GM12878 (cell line): Measurements from ENCODE around the gene HOXB1. TPM values are rescaled to one million over a fixed set of nuclear protein-coding genes. Genes with fewer than 3 reads are reported as not detected.

ENCODE experiments used
- ATAC-seq: fragments of 200-7000 bp; cut with Tn5 transposase; 3 replicates; pipeline ENCODE4 v1.9.1; 2020; ENCODE audit warnings: mild to moderate bottlenecking, moderate library complexity
- BruUV-seq: library from RNA; stranded (reverse); fragments of 400-500 nt; replicated peaks from 2 replicates; lab custom pipeline; 2021; lab: Mats Ljungman, UMichigan
- CTCF ChIA-PET: fragments of 300-600 bp; sonication (Branson Sonifier 250); formaldehyde crosslinking; extraction: SDS; loops from one replicate; lab custom pipeline; 2021; ENCODE audit warnings: inconsistent platforms; lab: Yijun Ruan, JAX
- POLR2A ChIA-PET: fragments of 350-600 bp; formaldehyde crosslinking; extraction: SDS; loops from one replicate; lab custom pipeline; 2021; ENCODE audit warnings: inconsistent platforms; lab: Charles Lee
- RAD21 ChIA-PET: fragments of 300-600 bp; sonication (Branson Sonifier 250); formaldehyde crosslinking; loops from one replicate; lab custom pipeline; 2023; ENCODE audit warnings: antibody characterized with exemption; ENCODE audit not compliant: unreplicated experiment; lab: Charles Lee
- SMC1A ChIA-PET: fragments of 300-600 bp; sonication (Branson Sonifier 250); formaldehyde crosslinking; loops from one replicate; lab custom pipeline; 2023; ENCODE audit not compliant: unreplicated experiment, uncharacterized antibody; lab: Charles Lee
- DNase-seq: peaks from one replicate; pipeline ENCODE4 v3.0.0-alpha.2; 2011; ENCODE audit warnings: low read depth, low spot score
- FAIRE-seq: peaks from 3 replicates; lab custom pipeline; 2011; peaks lifted over from hg19 to GRCh38; lab: Jason Lieb, UNC
- H2AFZ ChIP-seq: 2 replicates; pipeline ENCODE4 v1.6.0; 2011; ENCODE audit warnings: low read depth, low read length, control low read depth; ENCODE audit not compliant: control insufficient read depth
- H3K27ac ChIP-seq: 2 replicates; pipeline ENCODE4 v1.5.1; 2011; ENCODE audit warnings: control low read depth; ENCODE audit not compliant: control insufficient read depth, insufficient read depth
- H3K27me3 ChIP-seq, 2 experiments: replicated peaks in 1 of 2; 2 replicates each; pipeline versions ENCODE4 v1.6.0 to v1.6.1; 2011; ENCODE audit warnings: low read length in 1 of 2; ENCODE audit not compliant: control insufficient read depth in 2 of 2, insufficient read depth in 2 of 2
- H3K36me3 ChIP-seq, 2 experiments: 2 replicates each; pipeline ENCODE4 v1.5.1; 2011; ENCODE audit warnings: low read length in 1 of 2; ENCODE audit not compliant: control insufficient read depth in 2 of 2, insufficient read depth in 2 of 2
- H3K4me1 ChIP-seq: 2 replicates; pipeline ENCODE4 v1.6.1; 2011; ENCODE audit warnings: mild to moderate bottlenecking, low read length, moderate library complexity, mixed read lengths; ENCODE audit not compliant: control insufficient read depth, insufficient read depth
- H3K4me2 ChIP-seq: 2 replicates; pipeline ENCODE4 v1.6.0; 2011; ENCODE audit warnings: control low read depth; ENCODE audit not compliant: control insufficient read depth, insufficient read depth
- H3K4me3 ChIP-seq: fragments of 200-600 bp; sonication (generic); 2 replicates; pipeline ENCODE4 v1.5.1; 2016
- H3K79me2 ChIP-seq: 2 replicates; pipeline ENCODE4 v1.6.0; 2011; ENCODE audit warnings: low read length; ENCODE audit not compliant: control insufficient read depth, insufficient read depth
- H3K9ac ChIP-seq: 2 replicates; pipeline ENCODE4 v1.8.0; 2011; ENCODE audit warnings: low read length, control low read depth, mixed read lengths; ENCODE audit not compliant: control insufficient read depth, insufficient read depth
- H3K9me3 ChIP-seq: replicated peaks from 3 replicates; pipeline ENCODE4 v1.5.1; 2011; ENCODE audit warnings: mild to moderate bottlenecking, low read length; ENCODE audit not compliant: control insufficient read depth, insufficient read depth
- H4K20me1 ChIP-seq: 2 replicates; pipeline ENCODE4 v1.6.0; 2011; ENCODE audit not compliant: control insufficient read depth, insufficient read depth
- CBX3 ChIP-seq: fragments of 200-600 bp; sonication (generic); IDR thresholded peaks from 2 replicates; pipeline ENCODE4 v1.6.1; 2016; ENCODE audit warnings: low read depth, borderline replicate concordance
- HDAC6 ChIP-seq: fragments of 200-600 bp; sonication (generic); IDR thresholded peaks from one replicate; pipeline ENCODE4 v1.8.0; 2017; ENCODE audit warnings: antibody characterized with exemption; ENCODE audit not compliant: unreplicated experiment
- MTA2 ChIP-seq: fragments of 450-650 bp; IDR thresholded peaks from 2 replicates; pipeline ENCODE4 v1.6.1; 2016; ENCODE audit warnings: low read depth, mild to moderate bottlenecking, moderate library complexity
- POLR2A ChIP-seq: IDR thresholded peaks from 2 replicates; pipeline ENCODE4 v1.6.1; 2011; ENCODE audit warnings: low read depth, mild to moderate bottlenecking, low read length
- POLR2AphosphoS5 ChIP-seq: IDR thresholded peaks from 2 replicates; pipeline ENCODE4 v1.6.1; 2011; ENCODE audit warnings: mild to moderate bottlenecking, low read length, inconsistent platforms
- RB1 ChIP-seq: fragments of 450-650 bp; formaldehyde crosslinking; IDR thresholded peaks from 2 replicates; pipeline ENCODE4 v1.6.1; 2017; ENCODE audit warnings: mild to moderate bottlenecking, borderline replicate concordance
- SMAD1 ChIP-seq: fragments of 450-650 bp; IDR thresholded peaks from 2 replicates; pipeline ENCODE4 v1.6.1; 2018; ENCODE audit warnings: mild to moderate bottlenecking, low read depth; ENCODE audit not compliant: partially characterized antibody
- TCF3 ChIP-seq: IDR thresholded peaks from 2 replicates; pipeline ENCODE4 v1.6.1; 2012; ENCODE audit warnings: low read depth, mild to moderate bottlenecking, low read length, borderline replicate concordance; ENCODE audit not compliant: insufficient read depth
- ZNF384 ChIP-seq: IDR thresholded peaks from 2 replicates; pipeline ENCODE4 v1.6.1; 2012; ENCODE audit warnings: low read depth, mild to moderate bottlenecking, low read length, improper control_type of control experiment, borderline replicate concordance
- WGBS: methylation state at CpG from one replicate; pipeline ENCODE4 v1.1.6; 2016; ENCODE audit warnings: low lambda C conversion rate; ENCODE audit not compliant: insufficient replicate concordance, insufficient coverage; ENCODE audit errors: missing lambda C conversion rate; 5-methylcytosine and 5-hydroxymethylcytosine counted together
- in situ Hi-C: fragments of 300-500 bp; cut with MboI; formaldehyde crosslinking; loops from 9 replicates; pipeline ENCODE4 v1.14.3; 2018; ENCODE audit warnings: mixed read lengths
- intact Hi-C: fragments of 100-400 bp; cut with micrococcal nuclease; formaldehyde crosslinking; loops from one replicate; pipeline ENCODE4 v1.14.2; 2022; ENCODE audit not compliant: unreplicated experiment
- polyA plus RNA-seq, 11 experiments: library from polyadenylated mRNA; depleted of rRNA in 4 of 11; unstranded in 6 of 11; stranded (reverse) in 5 of 11; fragments of >200 nt; fragmentation: Nextera tagmentation in 4 of 11; fragmentation: Illumina TruSeq in 1 of 11; extraction: Ambion mirVana in 4 of 11; extraction: Trizol in 1 of 11; gene quantifications; 1 replicate in 1 of 11; 2 replicates in 10 of 11; pipeline versions ENCODE4 v1.2.1 to v1.2.3, GENCODE V29; 2011 to 2016; ENCODE audit warnings: inconsistent platforms in 2 of 11, missing spikeins in 2 of 11, low read depth in 1 of 11
- total RNA-seq, 4 experiments: library from RNA; depleted of rRNA in 3 of 4; stranded (reverse); fragments of >200 nt in 3 of 4; fragmentation: Illumina TruSeq in 1 of 4; extraction: Trizol in 1 of 4; gene quantifications; 2 replicates each; pipeline versions ENCODE4 v1.2.1 to v1.2.3, GENCODE V29; 2013 to 2021
- TF ChIP-seq, protein P1 (sequence below): fragments of 450-650 bp; IDR thresholded peaks from 2 replicates; pipeline ENCODE4 v1.6.1; 2016; ENCODE audit warnings: mild to moderate bottlenecking, moderate library complexity, borderline replicate concordance
- TF ChIP-seq, protein P2 (sequence below): fragments of 150-350 bp; IDR thresholded peaks from 2 replicates; pipeline ENCODE4 v1.6.1; 2014; ENCODE audit warnings: mild to moderate bottlenecking, low read depth, low read length
- TF ChIP-seq, protein P3 (sequence below), 3 experiments: IDR thresholded peaks in 2 of 3; conservative IDR thresholded peaks in 1 of 3; 2 replicates each; pipeline ENCODE4 v1.5.1; 2011; ENCODE audit warnings: low read depth in 3 of 3, low read length in 3 of 3, mild to moderate bottlenecking in 3 of 3, control low read depth in 2 of 3, moderate library complexity in 2 of 3, inconsistent platforms in 1 of 3, mixed read lengths in 1 of 3; ENCODE audit not compliant: control insufficient read depth in 2 of 3, insufficient read depth in 1 of 3; ENCODE audit errors: extremely low read depth in 1 of 3

HOXB1 gene
- total and polyA plus RNA-seq, 10 of the 15 experiments (the other 5 are each of a cell fraction or from before 2014, with no cell fraction given) = not detected

DNA sequence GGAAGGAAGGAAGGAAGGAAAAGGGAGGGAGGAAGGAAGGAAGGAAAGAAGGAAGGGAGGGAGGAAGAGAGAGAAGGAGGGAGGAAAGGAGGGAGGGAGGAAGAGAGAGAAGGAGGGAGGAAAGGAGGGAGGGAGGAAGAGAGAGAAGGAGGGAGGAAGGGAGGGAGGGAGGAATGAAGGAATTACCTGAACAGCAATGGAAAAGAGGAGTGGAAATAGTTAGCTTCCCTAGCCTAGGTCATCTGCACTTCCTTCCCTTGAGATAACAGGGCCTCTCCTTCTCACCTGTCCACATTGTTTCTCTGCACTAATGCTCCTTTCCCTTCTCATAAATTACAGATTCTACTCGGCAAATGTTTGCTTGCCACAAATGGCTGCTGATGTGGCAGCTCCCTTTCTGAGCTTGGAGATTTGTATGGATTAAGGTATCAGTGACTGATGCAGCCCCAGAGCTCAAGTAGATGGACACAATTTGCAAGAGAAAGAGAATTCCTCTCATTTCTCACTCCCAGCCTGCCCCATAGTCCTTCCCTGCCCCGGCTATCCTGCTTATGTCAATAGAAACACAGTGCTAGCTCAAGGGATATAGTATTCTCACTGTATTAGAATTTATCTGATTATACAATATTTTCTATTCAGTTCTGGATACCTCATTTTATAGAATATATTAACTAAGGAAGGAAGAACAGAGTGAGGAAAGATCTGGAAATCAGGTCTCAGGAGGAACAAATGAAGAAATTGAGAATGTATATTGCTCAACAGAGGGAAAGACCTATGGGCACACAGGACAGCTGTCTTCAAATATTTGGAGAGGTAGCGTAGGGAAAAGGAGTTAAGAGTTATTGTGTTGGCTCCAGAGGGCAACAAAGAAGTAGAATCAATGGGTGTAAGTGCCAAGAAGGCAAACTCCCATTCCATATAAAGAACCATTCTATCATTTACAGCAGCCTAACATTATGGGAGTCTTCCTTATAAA lies 14.6 kb downstream of the HOXB1 start (continued):
- TF ChIP-seq, protein P1, sequence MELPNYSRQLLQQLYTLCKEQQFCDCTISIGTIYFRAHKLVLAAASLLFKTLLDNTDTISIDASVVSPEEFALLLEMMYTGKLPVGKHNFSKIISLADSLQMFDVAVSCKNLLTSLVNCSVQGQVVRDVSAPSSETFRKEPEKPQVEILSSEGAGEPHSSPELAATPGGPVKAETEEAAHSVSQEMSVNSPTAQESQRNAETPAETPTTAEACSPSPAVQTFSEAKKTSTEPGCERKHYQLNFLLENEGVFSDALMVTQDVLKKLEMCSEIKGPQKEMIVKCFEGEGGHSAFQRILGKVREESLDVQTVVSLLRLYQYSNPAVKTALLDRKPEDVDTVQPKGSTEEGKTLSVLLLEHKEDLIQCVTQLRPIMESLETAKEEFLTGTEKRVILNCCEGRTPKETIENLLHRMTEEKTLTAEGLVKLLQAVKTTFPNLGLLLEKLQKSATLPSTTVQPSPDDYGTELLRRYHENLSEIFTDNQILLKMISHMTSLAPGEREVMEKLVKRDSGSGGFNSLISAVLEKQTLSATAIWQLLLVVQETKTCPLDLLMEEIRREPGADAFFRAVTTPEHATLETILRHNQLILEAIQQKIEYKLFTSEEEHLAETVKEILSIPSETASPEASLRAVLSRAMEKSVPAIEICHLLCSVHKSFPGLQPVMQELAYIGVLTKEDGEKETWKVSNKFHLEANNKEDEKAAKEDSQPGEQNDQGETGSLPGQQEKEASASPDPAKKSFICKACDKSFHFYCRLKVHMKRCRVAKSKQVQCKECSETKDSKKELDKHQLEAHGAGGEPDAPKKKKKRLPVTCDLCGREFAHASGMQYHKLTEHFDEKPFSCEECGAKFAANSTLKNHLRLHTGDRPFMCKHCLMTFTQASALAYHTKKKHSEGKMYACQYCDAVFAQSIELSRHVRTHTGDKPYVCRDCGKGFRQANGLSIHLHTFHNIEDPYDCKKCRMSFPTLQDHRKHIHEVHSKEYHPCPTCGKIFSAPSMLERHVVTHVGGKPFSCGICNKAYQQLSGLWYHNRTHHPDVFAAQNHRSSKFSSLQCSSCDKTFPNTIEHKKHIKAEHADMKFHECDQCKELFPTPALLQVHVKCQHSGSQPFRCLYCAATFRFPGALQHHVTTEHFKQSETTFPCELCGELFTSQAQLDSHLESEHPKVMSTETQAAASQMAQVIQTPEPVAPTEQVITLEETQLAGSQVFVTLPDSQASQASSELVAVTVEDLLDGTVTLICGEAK = no peak
- TF ChIP-seq, all 136 proteins: peak for 0

DNA sequence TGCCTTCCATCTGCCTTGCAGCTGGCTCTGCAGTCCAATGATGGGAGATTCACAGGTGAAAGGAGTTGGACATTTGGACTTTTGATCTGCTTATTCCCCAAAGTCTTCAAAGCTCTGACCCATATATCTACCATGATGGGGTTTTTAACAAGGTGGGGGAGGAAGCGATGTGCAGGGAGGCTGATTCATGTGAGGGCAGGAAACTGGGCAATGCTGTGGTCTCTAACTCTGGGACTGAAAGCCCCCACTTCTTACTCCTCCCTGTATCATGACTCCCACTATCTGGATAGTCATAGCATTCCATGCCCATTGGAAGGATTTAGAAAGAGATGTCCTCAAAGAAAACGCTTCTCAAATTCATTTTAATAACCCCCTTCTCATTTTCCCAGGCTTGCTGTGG lies 16.3 kb downstream of the HOXB1 start:
- peaks cover 60% of the 10 kb centered on the region for H3K4me1 ChIP-seq
- H3K27ac ChIP-seq = no peak overlapping the region; the same call in 1 of the 2 replicates
- BruUV-seq = TSS peak; percentile 75
- H3K27me3 ChIP-seq = no peaks in the 10 kb centered on the region
- intact Hi-C loops (no loop called here), in situ Hi-C loops (no loop called here)
- ATAC-seq (no peak), FAIRE-seq (no peak), DNase-seq (no peak)
- no peak overlapping the region; the same call in 1 of the 2 replicates for H2AFZ ChIP-seq
- H3K79me2 ChIP-seq = no peaks in the 10 kb centered on the region
- H4K20me1 ChIP-seq = no peaks in the 10 kb centered on the region
- 49% methylated on average over 2 of the region's 2 CpGs for WGBS
- no peaks in the 10 kb centered on the region for H3K36me3 ChIP-seq
- ChIA-PET POLR2A (interaction anchor here (1.1 to 1.8 kb wide), 2 partner anchors 10 to 29 kb away, joined by 6 to 9 read pairs; no protein-coding TSS in a partner anchor), SMC1A (interaction anchor here (1.0 to 4.9 kb wide), 8 partner anchors 10 to 179 kb away, joined by 3 to 31 read pairs (median 6); no protein-coding TSS in a partner anchor), RAD21 (interaction anchor here (1.1 to 3.2 kb wide), 5 partner anchors 22 to 179 kb away, joined by 3 to 16 read pairs (median 4); no protein-coding TSS in a partner anchor), CTCF (interaction anchor here (1.3 to 2.7 kb wide), 5 partner anchors 10 to 206 kb away, joined by 4 to 26 read pairs (median 7); no protein-coding TSS in a partner anchor)
- no peak overlapping the region for H3K9ac ChIP-seq
- no peaks in the 10 kb centered on the region for H3K9me3 ChIP-seq
- H3K4me3 ChIP-seq = peak overlapping the region; percentile 29; the same call in 1 of the 2 replicates
- peak overlapping the region; percentile 86 for H3K4me2 ChIP-seq
- TF ChIP-seq HDAC6 = no peak
- no peak for TF ChIP-seq MTA2
- TF ChIP-seq RB1 = no peak
- no peak for TF ChIP-seq POLR2A
- TF ChIP-seq POLR2AphosphoS5 = no peak
- no peak for TF ChIP-seq TCF3
- TF ChIP-seq, protein P2, sequence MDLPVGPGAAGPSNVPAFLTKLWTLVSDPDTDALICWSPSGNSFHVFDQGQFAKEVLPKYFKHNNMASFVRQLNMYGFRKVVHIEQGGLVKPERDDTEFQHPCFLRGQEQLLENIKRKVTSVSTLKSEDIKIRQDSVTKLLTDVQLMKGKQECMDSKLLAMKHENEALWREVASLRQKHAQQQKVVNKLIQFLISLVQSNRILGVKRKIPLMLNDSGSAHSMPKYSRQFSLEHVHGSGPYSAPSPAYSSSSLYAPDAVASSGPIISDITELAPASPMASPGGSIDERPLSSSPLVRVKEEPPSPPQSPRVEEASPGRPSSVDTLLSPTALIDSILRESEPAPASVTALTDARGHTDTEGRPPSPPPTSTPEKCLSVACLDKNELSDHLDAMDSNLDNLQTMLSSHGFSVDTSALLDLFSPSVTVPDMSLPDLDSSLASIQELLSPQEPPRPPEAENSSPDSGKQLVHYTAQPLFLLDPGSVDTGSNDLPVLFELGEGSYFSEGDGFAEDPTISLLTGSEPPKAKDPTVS = no peak
- TF ChIP-seq, protein P3, sequence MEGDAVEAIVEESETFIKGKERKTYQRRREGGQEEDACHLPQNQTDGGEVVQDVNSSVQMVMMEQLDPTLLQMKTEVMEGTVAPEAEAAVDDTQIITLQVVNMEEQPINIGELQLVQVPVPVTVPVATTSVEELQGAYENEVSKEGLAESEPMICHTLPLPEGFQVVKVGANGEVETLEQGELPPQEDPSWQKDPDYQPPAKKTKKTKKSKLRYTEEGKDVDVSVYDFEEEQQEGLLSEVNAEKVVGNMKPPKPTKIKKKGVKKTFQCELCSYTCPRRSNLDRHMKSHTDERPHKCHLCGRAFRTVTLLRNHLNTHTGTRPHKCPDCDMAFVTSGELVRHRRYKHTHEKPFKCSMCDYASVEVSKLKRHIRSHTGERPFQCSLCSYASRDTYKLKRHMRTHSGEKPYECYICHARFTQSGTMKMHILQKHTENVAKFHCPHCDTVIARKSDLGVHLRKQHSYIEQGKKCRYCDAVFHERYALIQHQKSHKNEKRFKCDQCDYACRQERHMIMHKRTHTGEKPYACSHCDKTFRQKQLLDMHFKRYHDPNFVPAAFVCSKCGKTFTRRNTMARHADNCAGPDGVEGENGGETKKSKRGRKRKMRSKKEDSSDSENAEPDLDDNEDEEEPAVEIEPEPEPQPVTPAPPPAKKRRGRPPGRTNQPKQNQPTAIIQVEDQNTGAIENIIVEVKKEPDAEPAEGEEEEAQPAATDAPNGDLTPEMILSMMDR (IDR thresholded peaks at IDR 0.05 in 2 of 3, conservative IDR thresholded peaks at IDR 0.05 in 1 of 3; ENCODE audit: control insufficient read depth in 2 of 3, extremely low read depth in 1 of 3, insufficient read depth in 1 of 3, low read depth in 3 of 3, low read length in 3 of 3) = no peak
- TF ChIP-seq SMAD1 = no peak
- no peak for TF ChIP-seq CBX3
- no peak for TF ChIP-seq ZNF384
